ENCODE results near the gene ARPC5L.
A peak's percentile ranks its signal among the peaks of the same experiment; 100 is the strongest.

- TF ChIP-seq CTCF (IDR thresholded peaks at IDR 0.05) (peak in 1 of 4 experiments; percentile 33), POLR2A (IDR thresholded peaks at IDR 0.05) (no peak), POLR2AphosphoS5 (IDR thresholded peaks at IDR 0.05) (no peak)
Measured at GRCh38 chr9:124855944-124856765, 5.8 kb upstream of the ARPC5L start.
